Activated naive CD4-positive, alpha-beta T cell treated with anti-CD3 and anti-CD28 coated beads, Interleukin-2, amount 10 ng/mL, durations not matched to agents 7 days and 5 days (primary cell): ENCODE measurements around the gene PTH1R.

ENCODE experiments used
- CTCF ChIA-PET: fragments of 350-600 bp; sonication (Branson Sonifier 250); formaldehyde crosslinking; loops from one replicate; lab custom pipeline; 2021; ENCODE audit warnings: antibody characterized with exemption; lab: Charles Lee
- DNase-seq: peaks from one replicate; pipeline ENCODE4 v3.0.0-alpha.2; 2020
- H3K27ac Mint-ChIP-seq: one replicate; pipeline ENCODE4 v1.8.0; 2021; ENCODE audit warnings: mild to moderate bottlenecking, moderate library complexity, mixed read lengths
- H3K27me3 Mint-ChIP-seq: one replicate; pipeline ENCODE4 v1.8.0; 2021; ENCODE audit warnings: mild to moderate bottlenecking, mixed read lengths
- H3K36me3 Mint-ChIP-seq: one replicate; pipeline ENCODE4 v1.8.0; 2021; ENCODE audit warnings: mixed read lengths
- H3K4me1 Mint-ChIP-seq: one replicate; pipeline ENCODE4 v1.8.0; 2021; ENCODE audit warnings: mixed read lengths
- H3K4me3 Mint-ChIP-seq: one replicate; pipeline ENCODE4 v1.8.0; 2021; ENCODE audit warnings: mild to moderate bottlenecking, moderate library complexity, mixed read lengths
- H3K9me3 Mint-ChIP-seq: one replicate; pipeline ENCODE4 v1.8.0; 2021; ENCODE audit warnings: mixed read lengths

PTH1R gene

DNA sequence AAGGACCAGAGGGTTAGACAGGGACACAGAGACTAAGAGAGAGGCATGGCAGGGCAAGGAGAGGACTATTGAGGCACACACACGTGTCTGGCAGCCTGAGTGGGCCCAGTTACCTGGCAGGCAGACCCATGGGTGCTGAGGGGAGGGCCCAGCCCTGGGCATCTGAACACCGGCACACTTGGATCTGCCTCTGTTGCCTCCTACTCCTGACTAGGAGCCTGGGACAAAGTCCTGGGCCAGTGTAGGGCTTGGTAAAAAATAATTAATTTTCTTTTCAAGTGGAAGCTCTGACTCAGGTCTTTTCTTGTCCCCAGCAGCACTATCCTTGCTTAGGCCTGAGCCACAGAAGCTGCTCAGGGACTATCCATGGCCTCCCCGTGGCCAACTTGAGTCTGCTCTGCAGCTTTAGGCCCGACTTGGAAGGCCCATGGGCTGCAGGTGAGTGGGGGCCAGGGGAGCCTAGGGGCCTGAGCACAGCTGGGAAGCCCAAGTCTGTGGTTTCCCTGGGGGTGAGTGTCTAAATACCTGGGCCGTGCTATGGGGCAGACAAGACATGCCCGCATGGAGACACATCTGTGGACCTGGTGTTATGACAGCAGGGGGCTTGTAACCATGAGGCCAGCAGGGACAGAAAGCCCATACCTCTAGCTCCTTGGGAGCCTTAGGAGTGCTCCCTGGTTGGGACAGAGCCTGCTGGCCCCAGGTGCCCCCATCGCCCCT lies at the start of gene PTH1R:
Gene PTH1R (plus strand): TSS at position 316 of the 720 bp plus-strand sequence. CDS start 5,839 bp downstream, outside the sequence.
- peaks cover 95% of the 10 kb centered on the region for H3K27me3 Mint-ChIP-seq

DNA sequence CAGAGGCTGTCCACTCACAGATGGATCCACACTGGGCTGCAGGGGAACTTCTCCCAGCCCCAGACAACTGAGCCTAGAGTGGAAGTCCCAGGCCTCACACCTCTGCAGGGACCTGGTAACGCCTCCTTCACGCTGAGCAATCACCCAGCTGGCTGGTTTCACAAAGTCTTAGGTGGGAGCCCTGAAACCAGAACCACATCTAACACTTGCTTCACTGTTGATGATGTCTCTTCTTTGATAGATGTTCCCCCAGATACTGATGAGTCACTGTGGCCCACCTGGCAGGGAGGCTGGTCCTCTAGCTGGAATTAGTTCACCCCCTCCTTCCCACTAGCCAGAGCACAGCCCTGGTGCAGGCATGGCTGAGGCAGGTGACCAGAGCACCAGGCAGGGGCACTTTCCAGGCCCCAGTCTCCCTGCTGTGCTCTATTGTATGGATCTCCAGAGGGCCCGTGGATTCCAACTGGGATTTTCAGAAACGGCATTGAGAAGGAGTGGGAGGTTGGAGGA lies 47.8 kb upstream of the PTH1R start:
- Mint-ChIP-seq H3K27ac (peak overlapping the region; percentile 25), H3K9me3 (no peaks in the 10 kb centered on the region), H3K27me3 (no peaks in the 10 kb centered on the region), H3K36me3 (no peaks in the 10 kb centered on the region), H3K4me3 (no peak overlapping the region), H3K4me1 (peaks cover 11% of the 10 kb centered on the region)
- peak; percentile 34 for DNase-seq
- CTCF ChIA-PET = no interaction called here

More for the DNA sequence above, at the start of gene PTH1R:
- Mint-ChIP-seq H3K36me3 (no peaks in the 10 kb centered on the region), H3K4me3 (no peak within 1 kb of the TSS), H3K27ac (no peak within 1 kb of the TSS), H3K4me1 (peaks cover 12% of the 10 kb centered on the region), H3K9me3 (no peaks in the 10 kb centered on the region)
- DNase-seq = no peak
- CTCF ChIA-PET = interaction anchor here (1.4 to 2.3 kb wide), 2 partner anchors 11 to 18 kb away, joined by 3 to 7 read pairs; no protein-coding TSS in a partner anchor

DNA sequence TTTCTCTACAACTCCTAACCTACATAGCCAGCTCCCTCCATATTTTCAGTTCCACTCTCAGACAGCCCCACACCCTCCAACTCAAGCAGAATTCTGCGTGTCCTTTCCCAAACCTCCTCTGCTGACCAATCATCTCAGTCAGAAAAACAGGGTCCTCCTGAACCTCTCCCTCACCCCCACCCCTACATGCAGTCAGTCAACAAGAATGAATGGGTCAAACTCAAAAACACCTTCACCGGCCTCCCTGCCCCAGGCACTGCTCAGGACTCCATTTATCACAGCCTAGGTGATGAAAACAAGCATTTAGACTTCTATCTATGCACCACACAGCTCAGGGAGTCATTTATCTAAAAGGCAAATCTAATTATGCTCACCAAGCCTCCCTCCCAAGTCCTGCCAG lies 46.7 kb upstream of the PTH1R start:
- Mint-ChIP-seq H3K36me3 (no peaks in the 10 kb centered on the region), H3K4me1 (peaks cover 11% of the 10 kb centered on the region), H3K27ac (no peak overlapping the region), H3K4me3 (no peak overlapping the region), H3K27me3 (no peaks in the 10 kb centered on the region), H3K9me3 (no peaks in the 10 kb centered on the region)
- no peak for DNase-seq
- CTCF ChIA-PET = no interaction called here

DNA sequence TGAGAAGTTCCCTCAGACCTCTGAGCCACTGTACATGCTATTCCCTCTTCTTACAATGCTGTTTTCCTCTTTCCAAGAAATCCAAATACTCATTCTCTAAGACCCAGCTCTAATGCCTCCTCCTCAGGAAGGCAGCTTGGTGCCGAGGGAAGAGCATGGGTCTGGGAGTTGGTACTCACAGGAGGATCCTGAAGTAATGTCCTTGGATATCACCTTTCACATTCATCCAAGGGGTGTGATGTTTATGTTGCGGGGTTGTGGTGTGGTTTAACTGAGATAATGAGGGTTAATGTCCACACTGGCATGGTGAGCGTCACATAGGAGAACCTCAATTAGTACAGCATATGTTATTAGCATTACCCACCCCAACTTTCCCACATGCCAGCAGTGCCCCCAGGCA lies 46.2 kb upstream of the PTH1R start:
- Mint-ChIP-seq H3K27ac (no peak overlapping the region), H3K9me3 (no peaks in the 10 kb centered on the region), H3K36me3 (no peaks in the 10 kb centered on the region), H3K27me3 (no peaks in the 10 kb centered on the region), H3K4me3 (no peak overlapping the region), H3K4me1 (peaks cover 11% of the 10 kb centered on the region)
- DNase-seq = no peak
- CTCF ChIA-PET = no interaction called here

DNA sequence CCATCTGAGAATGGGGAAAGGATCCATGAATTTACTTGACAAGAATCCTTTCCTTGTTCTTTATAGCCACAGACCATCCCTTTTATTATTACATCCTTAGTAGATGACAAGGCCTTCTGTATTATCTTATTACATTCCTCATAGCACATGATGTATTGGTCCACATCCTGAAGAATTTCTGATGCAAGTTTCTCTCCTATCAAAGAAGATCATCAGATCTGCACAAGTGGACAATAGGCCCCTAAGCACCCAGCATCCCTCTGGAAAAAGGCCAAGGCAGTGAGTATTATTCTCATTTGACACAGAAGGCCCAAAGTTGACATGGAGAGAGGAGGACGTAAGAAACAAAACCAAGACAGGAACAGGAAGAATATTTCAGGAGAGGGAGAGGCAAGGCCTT lies 45.7 kb upstream of the PTH1R start:
- Mint-ChIP-seq H3K36me3 (no peaks in the 10 kb centered on the region), H3K4me1 (peaks cover 11% of the 10 kb centered on the region), H3K4me3 (no peak overlapping the region), H3K9me3 (no peaks in the 10 kb centered on the region), H3K27me3 (no peaks in the 10 kb centered on the region), H3K27ac (no peak overlapping the region)
- DNase-seq = no peak
- CTCF ChIA-PET = no interaction called here

DNA sequence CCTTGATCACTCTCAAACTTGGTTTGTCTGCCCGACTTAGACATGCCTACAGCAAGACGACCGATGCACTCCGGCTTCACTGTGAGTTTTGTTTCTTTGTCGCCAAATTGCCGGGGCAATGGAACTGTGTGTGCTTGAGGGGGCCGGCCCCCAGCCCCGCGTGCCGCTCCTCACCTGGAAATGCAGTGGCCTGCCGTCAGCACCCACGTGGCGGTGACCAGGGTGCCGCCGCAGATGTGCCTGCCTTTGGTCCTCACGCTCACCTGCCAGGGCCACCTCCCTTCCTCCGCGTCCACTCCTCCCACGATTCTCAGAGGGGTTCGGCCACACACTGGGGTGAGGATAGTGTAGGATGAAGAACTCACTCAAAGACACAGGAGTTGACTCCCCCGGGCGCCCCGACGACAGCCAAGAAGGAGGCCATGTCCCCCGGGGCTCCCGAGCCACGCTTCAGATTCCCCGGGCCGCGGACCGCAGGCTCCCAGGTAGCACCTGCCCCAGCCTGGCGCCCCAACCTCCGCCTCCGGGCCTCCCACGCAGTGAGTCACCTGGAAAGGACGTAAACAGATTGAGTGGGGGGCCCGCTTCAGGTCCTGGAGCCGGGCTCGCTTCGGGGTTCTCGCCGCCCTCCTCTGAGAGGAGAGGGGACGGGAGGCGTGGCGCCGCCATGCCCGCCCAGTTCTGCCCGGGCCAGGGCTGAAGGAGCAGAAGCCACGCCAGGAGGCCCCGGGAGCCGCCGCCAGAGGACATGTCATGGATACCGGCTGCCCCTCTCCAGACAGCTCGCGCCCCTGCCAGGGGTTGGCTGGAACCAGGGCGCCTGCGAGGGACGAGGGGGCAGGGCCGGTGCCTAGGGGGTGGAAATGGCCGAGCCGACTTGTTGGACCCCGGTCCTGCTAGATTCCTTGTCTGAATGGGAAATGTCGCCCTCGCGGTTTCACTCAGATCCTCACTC lies 43.9 kb upstream of the PTH1R start:
- CTCF ChIA-PET = no interaction called here
- no peak for DNase-seq

DNA sequence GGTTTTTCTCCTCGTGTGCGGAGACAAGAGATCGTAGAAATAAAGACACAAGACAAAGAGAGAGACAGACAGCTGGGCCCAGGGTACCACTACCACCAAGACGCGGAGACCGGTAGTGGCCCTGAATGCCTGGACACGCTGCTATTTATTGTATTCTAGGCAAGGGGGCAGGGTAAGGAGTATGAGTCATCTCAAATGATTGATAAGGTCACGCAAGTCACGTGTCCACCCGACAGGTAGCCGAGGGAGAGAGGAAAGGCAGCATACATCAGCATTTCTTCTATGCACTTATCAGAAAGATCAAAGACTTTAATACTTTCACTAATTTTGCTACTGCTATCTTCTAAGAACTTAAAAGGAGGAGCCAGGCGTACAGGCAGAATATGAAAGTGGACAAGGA lies 42.5 kb upstream of the PTH1R start:
- Mint-ChIP-seq H3K27ac (no peak overlapping the region), H3K4me3 (no peak overlapping the region)

More for the DNA sequence above, 43.9 kb upstream of the PTH1R start:
- Mint-ChIP-seq H3K4me1 (peaks cover 5% of the 10 kb centered on the region), H3K27me3 (peaks cover 6% of the 10 kb centered on the region), H3K36me3 (no peaks in the 10 kb centered on the region), H3K27ac (no peak overlapping the region), H3K4me3 (no peak overlapping the region), H3K9me3 (peaks cover 10% of the 10 kb centered on the region)

DNA sequence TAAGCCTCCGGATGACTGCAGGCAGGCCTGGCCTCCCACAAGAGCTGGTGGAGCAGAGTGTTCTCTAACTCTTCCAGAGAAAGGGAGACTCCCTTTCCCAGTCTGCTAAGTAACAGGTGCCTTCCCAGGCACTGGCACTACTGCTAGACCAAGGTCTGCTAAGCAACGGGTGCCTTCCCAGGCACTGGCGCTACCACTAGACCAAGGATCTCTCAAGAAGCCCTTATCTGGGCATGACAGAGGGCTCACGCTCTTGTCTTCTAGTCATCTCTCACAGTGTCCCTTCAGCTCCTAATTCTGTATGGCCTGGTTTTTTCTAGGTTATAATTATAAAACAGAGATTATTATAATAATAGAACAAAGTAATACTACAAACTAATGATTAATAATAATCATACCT lies 42.0 kb upstream of the PTH1R start:
- no peak overlapping the region for H3K27ac Mint-ChIP-seq
- no peaks in the 10 kb centered on the region for H3K4me1 Mint-ChIP-seq
- H3K9me3 Mint-ChIP-seq = peaks cover 23% of the 10 kb centered on the region
- no peak overlapping the region for H3K4me3 Mint-ChIP-seq
- CTCF ChIA-PET = no interaction called here
- no peaks in the 10 kb centered on the region for H3K36me3 Mint-ChIP-seq
- DNase-seq = no peak
- peaks cover 10% of the 10 kb centered on the region for H3K27me3 Mint-ChIP-seq

More for the DNA sequence above, 42.5 kb upstream of the PTH1R start:
- H3K9me3 Mint-ChIP-seq = peaks cover 19% of the 10 kb centered on the region
- H3K36me3 Mint-ChIP-seq = no peaks in the 10 kb centered on the region
- no peaks in the 10 kb centered on the region for H3K4me1 Mint-ChIP-seq
- peaks cover 8% of the 10 kb centered on the region for H3K27me3 Mint-ChIP-seq
- no peak for DNase-seq
- CTCF ChIA-PET = no interaction called here

DNA sequence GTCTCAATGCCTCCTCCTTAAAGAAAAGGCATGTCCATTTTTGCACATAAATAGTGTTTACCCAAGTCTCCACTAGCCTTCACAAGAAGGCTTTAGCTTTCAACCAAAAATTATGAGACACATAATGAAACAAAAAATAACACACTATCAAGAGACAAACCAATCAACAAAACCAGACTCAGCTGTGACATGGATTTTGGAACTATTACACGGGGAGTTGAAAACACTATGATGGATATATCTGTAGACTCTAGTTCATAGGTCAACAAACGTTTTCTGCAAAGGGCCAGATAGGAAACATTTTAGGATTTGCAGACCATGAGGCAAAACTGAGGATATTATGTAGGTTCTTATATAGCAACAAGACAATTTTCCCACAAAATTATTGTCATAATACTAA lies 39.2 kb upstream of the PTH1R start:
- no peak for DNase-seq
- Mint-ChIP-seq H3K4me1 (no peaks in the 10 kb centered on the region), H3K27ac (no peak overlapping the region), H3K9me3 (peaks cover 36% of the 10 kb centered on the region), H3K36me3 (peaks cover 4% of the 10 kb centered on the region), H3K4me3 (no peak overlapping the region), H3K27me3 (peaks cover 17% of the 10 kb centered on the region)
- CTCF ChIA-PET = no interaction called here

DNA sequence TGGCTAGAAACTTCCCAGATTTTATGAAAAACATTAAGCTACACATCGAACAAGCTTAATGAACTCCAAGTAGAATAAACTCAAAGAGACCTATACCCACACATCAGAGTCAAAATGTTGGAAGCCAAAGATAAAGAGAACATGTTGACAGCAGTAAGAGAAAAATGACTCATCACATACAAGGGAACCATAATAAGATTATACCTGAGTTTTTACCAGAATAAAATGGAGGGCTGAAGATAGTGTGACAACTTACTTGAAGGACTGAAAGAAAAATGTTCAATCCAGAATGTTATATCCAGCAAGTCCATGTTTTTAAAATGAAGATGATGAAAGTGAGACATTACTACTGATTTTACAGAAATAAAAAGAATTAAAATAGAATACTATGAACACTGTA lies 37.0 kb upstream of the PTH1R start:
- CTCF ChIA-PET = no interaction called here
- H3K9me3 Mint-ChIP-seq = peaks cover 36% of the 10 kb centered on the region

DNA sequence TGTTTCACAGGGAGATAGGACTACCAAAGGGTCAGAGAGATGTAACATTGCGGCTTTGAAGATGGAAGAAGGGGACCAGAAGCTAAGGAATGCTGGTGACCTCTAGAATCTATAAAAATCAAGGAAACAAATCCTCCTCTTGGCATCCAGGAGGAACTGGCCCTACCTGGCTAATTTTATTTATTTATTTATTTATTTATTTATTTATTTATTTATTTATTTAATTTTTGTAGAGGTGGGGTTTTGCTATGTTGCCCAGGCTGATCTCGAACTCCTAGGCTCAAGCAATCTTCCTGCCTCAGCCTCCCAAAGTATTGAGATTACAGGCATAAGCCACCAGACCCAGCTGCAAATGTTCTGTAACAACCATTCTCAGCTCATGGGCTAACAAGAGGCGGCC lies 34.0 kb upstream of the PTH1R start:
- Mint-ChIP-seq H3K27ac (no peak overlapping the region), H3K4me1 (peaks cover 16% of the 10 kb centered on the region), H3K4me3 (no peak overlapping the region), H3K27me3 (peaks cover 46% of the 10 kb centered on the region), H3K36me3 (peaks cover 4% of the 10 kb centered on the region), H3K9me3 (peaks cover 27% of the 10 kb centered on the region)
- CTCF ChIA-PET = no interaction called here
- no peak for DNase-seq

More for the DNA sequence above, 37.0 kb upstream of the PTH1R start:
- Mint-ChIP-seq H3K4me3 (no peak overlapping the region), H3K27ac (no peak overlapping the region), H3K36me3 (peaks cover 4% of the 10 kb centered on the region), H3K4me1 (peaks cover 8% of the 10 kb centered on the region), H3K27me3 (peaks cover 34% of the 10 kb centered on the region)
- no peak for DNase-seq

DNA sequence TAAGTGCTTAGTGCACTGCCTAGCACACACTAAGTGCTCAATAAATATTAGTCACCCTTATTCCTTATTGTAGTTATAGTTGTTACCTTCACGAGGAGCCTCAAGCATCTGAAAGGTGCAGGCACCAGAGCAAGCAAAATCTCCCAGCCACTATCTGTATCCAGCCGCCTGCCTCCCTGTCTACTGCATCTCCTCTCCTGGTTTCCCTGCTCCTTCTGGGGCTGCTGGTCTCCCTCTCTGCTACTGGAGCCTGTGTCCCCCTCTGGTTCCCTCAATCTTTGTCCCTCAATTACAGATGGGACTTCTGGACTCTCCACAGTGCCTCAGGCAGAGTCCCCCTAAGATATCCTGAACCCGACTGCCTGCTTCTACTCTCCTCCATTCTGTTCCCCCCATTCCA lies 33.1 kb upstream of the PTH1R start:
- peaks cover 49% of the 10 kb centered on the region for H3K27me3 Mint-ChIP-seq
- H3K4me3 Mint-ChIP-seq = no peak overlapping the region
- no peak overlapping the region for H3K27ac Mint-ChIP-seq
- peaks cover 16% of the 10 kb centered on the region for H3K4me1 Mint-ChIP-seq
- peaks cover 4% of the 10 kb centered on the region for H3K36me3 Mint-ChIP-seq
- peaks cover 19% of the 10 kb centered on the region for H3K9me3 Mint-ChIP-seq
- DNase-seq = no peak
- CTCF ChIA-PET = no interaction called here

DNA sequence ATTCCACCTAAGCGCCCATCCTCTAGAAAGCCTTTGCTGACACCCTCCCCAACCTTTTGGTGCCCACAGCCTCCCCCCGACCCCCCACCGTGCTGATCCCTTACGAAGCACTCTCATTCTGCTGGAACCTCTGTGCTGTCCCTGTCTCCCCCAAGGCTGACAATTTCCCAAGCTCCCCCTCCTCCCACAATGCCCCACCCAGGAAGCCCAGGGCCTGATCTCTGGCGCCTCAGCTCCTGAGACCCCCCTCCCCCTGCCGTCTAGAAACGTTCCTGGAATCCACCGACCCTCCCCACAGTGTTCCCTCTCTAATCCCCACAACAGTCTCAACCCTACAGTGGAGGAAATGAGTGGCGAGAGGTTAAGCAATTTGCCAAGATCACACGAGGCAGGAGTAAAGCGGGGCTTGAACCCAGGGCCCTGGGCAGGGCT lies 32.6 kb upstream of the PTH1R start:
- Mint-ChIP-seq H3K27me3 (peaks cover 53% of the 10 kb centered on the region), H3K9me3 (peaks cover 18% of the 10 kb centered on the region), H3K36me3 (peaks cover 4% of the 10 kb centered on the region), H3K4me1 (peaks cover 16% of the 10 kb centered on the region), H3K27ac (no peak overlapping the region), H3K4me3 (peak overlapping the region; percentile 57)
- CTCF ChIA-PET = interaction anchor here (0.9 to 1.2 kb wide), 2 partner anchors 50 to 149 kb away, joined by 3 read pairs; no protein-coding TSS in a partner anchor
- DNase-seq = no peak

DNA sequence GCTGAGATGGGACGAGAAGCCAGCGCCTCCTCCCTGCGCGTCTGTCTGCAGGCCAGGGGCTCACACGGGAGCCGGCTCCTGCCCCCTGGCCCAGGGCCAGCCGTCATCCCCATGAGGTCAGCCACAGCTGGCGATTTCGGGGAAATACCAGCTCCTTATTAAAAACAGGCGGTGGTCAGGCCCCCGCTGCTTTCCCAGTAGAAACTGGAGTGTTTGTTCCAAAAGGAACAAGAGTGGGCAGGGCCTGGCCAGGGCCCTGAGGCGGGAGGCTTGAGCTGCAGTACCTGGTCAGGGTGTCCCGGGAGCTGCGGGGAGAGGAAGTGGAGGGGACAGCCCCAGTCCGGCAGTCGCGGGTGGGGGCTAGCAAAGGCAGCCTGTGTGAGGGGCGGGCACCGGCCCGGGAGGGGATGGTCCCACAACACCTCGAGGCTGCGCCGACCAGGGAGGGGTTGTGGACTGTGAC lies 32.1 kb upstream of the PTH1R start:
- Mint-ChIP-seq H3K27me3 (peaks cover 54% of the 10 kb centered on the region), H3K9me3 (peaks cover 13% of the 10 kb centered on the region), H3K27ac (no peak overlapping the region), H3K36me3 (peaks cover 4% of the 10 kb centered on the region), H3K4me1 (peaks cover 16% of the 10 kb centered on the region), H3K4me3 (peak overlapping the region; percentile 57)
- CTCF ChIA-PET = interaction anchor here (0.9 to 1.8 kb wide), 3 partner anchors 14 to 150 kb away, joined by 3 to 5 read pairs (median 3); no protein-coding TSS in a partner anchor
- DNase-seq = no peak
